ENCODE measurements around the gene LDHD.
A peak's percentile ranks its signal among the peaks of the same experiment; 100 is the strongest.

LDHD gene
- 0 to 0.29 (median 0) reads per million in 9 experiments for total RNA-seq

DNA sequence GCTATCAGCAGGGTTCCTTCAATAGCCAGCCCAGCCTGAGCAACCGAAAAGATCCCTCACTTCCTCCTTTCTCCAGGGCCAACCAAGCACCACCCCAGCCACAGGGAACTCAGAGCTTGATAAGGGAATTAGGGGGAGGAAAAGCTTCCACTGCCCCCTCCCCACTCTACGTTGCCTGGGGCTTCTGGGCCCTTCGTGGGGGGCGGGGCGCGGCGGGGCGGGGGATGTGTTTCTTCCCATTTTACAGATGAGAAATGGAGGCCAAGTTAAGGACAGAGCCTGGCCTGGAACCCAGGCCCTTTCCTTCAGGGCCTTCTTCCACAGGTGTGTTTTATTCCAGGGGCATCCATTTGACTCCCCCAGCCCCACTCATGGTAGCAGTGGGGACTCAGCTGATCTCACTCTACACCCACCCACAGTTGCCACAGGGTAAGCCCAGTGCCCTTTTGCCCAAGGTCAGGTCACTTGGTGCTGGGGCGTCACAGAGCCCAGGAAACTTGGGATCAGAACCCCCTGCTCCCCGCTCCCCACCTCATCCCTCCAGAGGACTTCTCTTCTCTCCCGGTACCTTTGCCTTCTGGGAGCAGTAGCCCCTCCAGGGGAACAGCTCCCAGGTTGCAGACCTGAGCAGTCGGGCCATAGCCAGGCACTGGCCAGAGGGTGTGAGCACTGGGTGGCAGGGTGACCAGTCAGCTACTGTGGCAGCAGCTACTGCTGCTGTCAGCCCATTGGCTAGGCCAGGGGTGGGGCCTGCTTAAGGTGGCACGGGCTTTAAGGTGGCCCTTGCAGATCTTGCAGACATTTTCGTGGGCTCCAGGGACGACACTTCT, at the start of gene LDHD:
Gene LDHD (minus strand): TSS at position 700 of the 830 bp plus-strand sequence. CDS start 60 bp downstream, at position 640.
- ATAC-seq (replicated peaks) = peak; percentile 33
- Mint-ChIP-seq H3K9me3 (peaks cover 0 to under 1% of the 10 kb centered on the region in 2 donors), H3K4me1 (ENCODE audit: low read depth in 2 of 2) (peaks cover 0 to 4% of the 10 kb centered on the region in 2 donors), H3K27ac (no peak within 1 kb of the TSS), H3K36me3 (ENCODE audit: insufficient read depth) (no peaks in the 10 kb centered on the region), H3K27me3 (peaks cover 17 to 24% of the 10 kb centered on the region in 2 donors), H3K4me3 (peak within 1 kb of the TSS in 1 of 2 donors; percentile 31)
- DNase-seq = no peak

- Mint-ChIP-seq H3K27ac (no peak overlapping the region), H3K27me3 (no peaks in the 10 kb centered on the region), H3K4me3 (no peak overlapping the region), H3K4me1 (ENCODE audit: low read depth in 2 of 2) (peaks cover 4 to 6% of the 10 kb centered on the region in 2 donors), H3K9me3 (no peaks in the 10 kb centered on the region), H3K36me3 (ENCODE audit: insufficient read depth) (peaks cover 16% of the 10 kb centered on the region)
- ATAC-seq (replicated peaks) (no peak), DNase-seq (no peak)
These were observed 43.8 kb upstream of the LDHD start for GRCh38 chr16:75160386-75160785.

GRCh38 chr16:75152635-75153034, 36.1 kb upstream of the LDHD start:
- H3K27ac Mint-ChIP-seq = no peak overlapping the region
- H3K9me3 Mint-ChIP-seq = peaks cover 0 to 21% of the 10 kb centered on the region in 2 donors
- no peak overlapping the region for H3K4me3 Mint-ChIP-seq
- H3K27me3 Mint-ChIP-seq = no peaks in the 10 kb centered on the region
- no peak for ATAC-seq (replicated peaks)
- H3K4me1 Mint-ChIP-seq (ENCODE audit: low read depth in 2 of 2) = peaks cover 8 to 9% of the 10 kb centered on the region in 2 donors
- DNase-seq = no peak
- peaks cover 12% of the 10 kb centered on the region for H3K36me3 Mint-ChIP-seq (ENCODE audit: insufficient read depth)

DNA sequence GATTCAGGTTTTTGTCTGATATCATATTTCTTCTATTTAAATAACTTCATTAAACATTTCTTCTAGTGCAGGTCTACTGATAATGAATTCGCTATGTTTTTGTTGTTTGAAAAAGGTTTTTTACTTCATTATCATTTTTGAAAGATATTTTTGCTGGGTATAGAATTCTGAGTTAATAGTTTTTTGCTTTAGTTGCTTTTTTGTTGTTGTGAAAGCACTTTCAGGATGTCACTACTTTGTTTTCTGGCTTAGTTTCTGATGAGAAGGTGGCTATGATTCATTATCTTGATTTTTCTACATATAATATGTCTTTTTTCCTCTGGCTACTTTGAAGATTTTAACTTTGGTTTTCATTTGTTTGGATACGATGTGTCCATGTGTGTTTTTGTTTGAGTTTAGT, 35.2 kb upstream of the LDHD start:
- Mint-ChIP-seq H3K36me3 (ENCODE audit: insufficient read depth) (peaks cover 12% of the 10 kb centered on the region), H3K27ac (no peak overlapping the region), H3K27me3 (no peaks in the 10 kb centered on the region), H3K4me1 (ENCODE audit: low read depth in 2 of 2) (peaks cover 8 to 9% of the 10 kb centered on the region in 2 donors), H3K4me3 (no peak overlapping the region), H3K9me3 (peaks cover 0 to 21% of the 10 kb centered on the region in 2 donors)
- DNase-seq (no peak), ATAC-seq (replicated peaks) (no peak)

GRCh38 chr16:75148311-75149195, 32.0 kb upstream of the LDHD start, which contains the start of gene ZFP1:
Gene ZFP1, plus strand, starts transcription at chr16:75148524. Its CDS starts 4,428 bp downstream, at chr16:75152952.
- H3K4me3 Mint-ChIP-seq = peak within 1 kb of the TSS; percentile 85 to 91
- peaks cover 0 to 21% of the 10 kb centered on the region in 2 donors for H3K9me3 Mint-ChIP-seq
- peaks cover 8 to 9% of the 10 kb centered on the region in 2 donors for H3K4me1 Mint-ChIP-seq (ENCODE audit: low read depth in 2 of 2)
- H3K27me3 Mint-ChIP-seq = no peaks in the 10 kb centered on the region
- peaks cover 3% of the 10 kb centered on the region for H3K36me3 Mint-ChIP-seq (ENCODE audit: insufficient read depth)
- DNase-seq (peak; percentile 92 to 94 (median 93)), ATAC-seq (replicated peaks) (peak; percentile 88)
- peak within 1 kb of the TSS; percentile 78 to 84 for H3K27ac Mint-ChIP-seq

- Mint-ChIP-seq H3K27ac (peak overlapping the region in 1 of 2 donors; percentile 84), H3K4me1 (ENCODE audit: low read depth in 2 of 2) (peaks cover 8 to 9% of the 10 kb centered on the region in 2 donors), H3K27me3 (no peaks in the 10 kb centered on the region), H3K36me3 (ENCODE audit: insufficient read depth) (peaks cover 3% of the 10 kb centered on the region), H3K4me3 (peak overlapping the region; percentile 85 to 91), H3K9me3 (peaks cover 0 to 21% of the 10 kb centered on the region in 2 donors)
- DNase-seq = no peak
- ATAC-seq (replicated peaks) = no peak
These were observed 31.4 kb upstream of the LDHD start for GRCh38 chr16:75147968-75148310.

DNA sequence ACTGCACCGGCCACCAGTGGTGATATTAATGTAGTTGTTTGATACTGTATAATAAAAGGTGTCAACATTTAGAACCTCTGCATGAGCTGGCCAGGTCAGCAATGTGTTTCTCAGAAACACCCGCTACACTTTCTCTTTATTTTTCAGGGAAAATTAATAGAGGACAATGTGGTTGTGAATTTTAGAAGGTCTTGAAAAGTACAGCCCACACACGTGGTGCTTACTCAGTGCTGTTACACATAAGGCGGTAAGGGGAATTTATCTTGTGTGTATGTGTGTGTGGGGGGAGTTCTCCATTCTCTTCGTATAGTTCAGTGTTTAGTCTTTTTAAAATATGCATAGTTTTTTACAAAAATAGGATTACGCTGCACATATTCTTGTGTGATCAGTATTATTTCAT, 27.4 kb upstream of the LDHD start:
- DNase-seq (no peak), ATAC-seq (replicated peaks) (no peak)
- Mint-ChIP-seq H3K27me3 (no peaks in the 10 kb centered on the region), H3K4me3 (no peak overlapping the region), H3K27ac (no peak overlapping the region), H3K36me3 (ENCODE audit: insufficient read depth) (no peaks in the 10 kb centered on the region), H3K4me1 (ENCODE audit: low read depth in 2 of 2) (no peaks in the 10 kb centered on the region), H3K9me3 (no peaks in the 10 kb centered on the region)

DNA sequence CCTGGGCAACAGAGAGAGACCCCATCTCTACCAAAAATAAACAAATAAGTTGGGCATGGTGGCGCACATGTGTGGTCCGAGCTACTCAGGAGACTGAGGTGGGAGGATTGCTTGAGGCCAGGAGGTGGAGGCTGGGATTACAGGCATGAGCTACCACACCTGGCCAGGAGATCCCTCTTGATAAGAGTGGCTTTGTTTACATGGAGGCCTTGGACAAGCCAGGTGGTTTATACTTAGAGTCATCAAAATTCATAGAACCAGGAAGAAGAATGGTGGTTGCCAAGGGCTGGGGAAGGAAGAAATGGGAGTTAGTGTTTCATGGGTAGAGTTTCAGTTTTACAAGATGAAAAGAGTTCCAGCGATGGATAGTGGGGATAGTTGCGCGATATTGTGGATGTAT, 22.9 kb upstream of the LDHD start:
- Mint-ChIP-seq H3K9me3 (no peaks in the 10 kb centered on the region), H3K36me3 (ENCODE audit: insufficient read depth) (no peaks in the 10 kb centered on the region), H3K27ac (no peak overlapping the region), H3K27me3 (peaks cover 5 to 8% of the 10 kb centered on the region in 2 donors), H3K4me1 (ENCODE audit: low read depth in 2 of 2) (peaks cover 0 to 5% of the 10 kb centered on the region in 2 donors), H3K4me3 (no peak overlapping the region)
- DNase-seq (no peak), ATAC-seq (replicated peaks) (no peak)

DNA sequence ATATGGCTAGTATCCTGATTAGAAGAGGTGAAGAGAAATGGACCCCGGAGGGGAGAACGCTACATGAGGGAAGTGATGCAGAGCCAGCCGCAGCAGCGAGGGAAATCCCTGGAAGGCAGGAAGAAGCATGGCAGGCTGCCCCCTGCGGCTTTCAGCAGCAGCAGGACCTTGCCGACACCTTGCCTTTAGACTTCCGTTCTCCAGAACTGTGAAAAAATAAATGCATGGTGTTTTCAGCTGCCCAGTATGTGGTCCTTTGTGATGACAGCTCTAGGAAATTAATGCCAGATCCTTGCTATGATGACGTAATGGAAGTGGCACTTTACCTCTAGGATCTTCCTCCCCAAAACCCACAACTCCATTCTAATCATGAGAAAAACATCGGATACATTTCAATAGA, 22.1 kb upstream of the LDHD start:
- H3K9me3 Mint-ChIP-seq = no peaks in the 10 kb centered on the region
- H3K4me1 Mint-ChIP-seq (ENCODE audit: low read depth in 2 of 2) = peaks cover 0 to 5% of the 10 kb centered on the region in 2 donors
- DNase-seq = no peak
- H3K27me3 Mint-ChIP-seq = peaks cover 5 to 8% of the 10 kb centered on the region in 2 donors
- H3K27ac Mint-ChIP-seq = no peak overlapping the region
- no peak overlapping the region for H3K4me3 Mint-ChIP-seq
- H3K36me3 Mint-ChIP-seq (ENCODE audit: insufficient read depth) = no peaks in the 10 kb centered on the region
- peak; percentile 42 for ATAC-seq (replicated peaks)

DNA sequence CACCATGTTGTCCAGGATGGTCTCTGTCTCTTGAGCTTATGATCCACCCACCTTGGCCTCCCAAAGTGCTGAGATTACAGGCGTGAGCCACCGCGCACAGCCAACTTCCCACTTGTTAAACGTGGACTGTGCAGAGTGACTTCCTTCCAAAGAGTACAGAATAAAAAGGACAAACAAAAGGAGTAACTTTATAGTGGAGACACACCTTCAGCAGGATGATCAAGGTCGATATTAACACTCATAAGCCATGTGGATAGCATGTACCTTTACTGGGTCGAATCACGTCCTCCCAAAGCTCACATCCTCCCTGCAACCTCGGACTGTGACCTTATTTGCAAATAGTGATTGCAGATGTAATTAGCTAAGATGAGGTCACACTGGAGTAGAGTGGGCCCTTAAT, 21.7 kb upstream of the LDHD start:
- H3K4me1 Mint-ChIP-seq (ENCODE audit: low read depth in 2 of 2) = peaks cover 0 to 5% of the 10 kb centered on the region in 2 donors
- no peak for DNase-seq
- H3K4me3 Mint-ChIP-seq = no peak overlapping the region
- no peak for ATAC-seq (replicated peaks)
- no peaks in the 10 kb centered on the region for H3K36me3 Mint-ChIP-seq (ENCODE audit: insufficient read depth)
- H3K27me3 Mint-ChIP-seq = peaks cover 5 to 8% of the 10 kb centered on the region in 2 donors
- no peaks in the 10 kb centered on the region for H3K9me3 Mint-ChIP-seq
- H3K27ac Mint-ChIP-seq = no peak overlapping the region

DNA sequence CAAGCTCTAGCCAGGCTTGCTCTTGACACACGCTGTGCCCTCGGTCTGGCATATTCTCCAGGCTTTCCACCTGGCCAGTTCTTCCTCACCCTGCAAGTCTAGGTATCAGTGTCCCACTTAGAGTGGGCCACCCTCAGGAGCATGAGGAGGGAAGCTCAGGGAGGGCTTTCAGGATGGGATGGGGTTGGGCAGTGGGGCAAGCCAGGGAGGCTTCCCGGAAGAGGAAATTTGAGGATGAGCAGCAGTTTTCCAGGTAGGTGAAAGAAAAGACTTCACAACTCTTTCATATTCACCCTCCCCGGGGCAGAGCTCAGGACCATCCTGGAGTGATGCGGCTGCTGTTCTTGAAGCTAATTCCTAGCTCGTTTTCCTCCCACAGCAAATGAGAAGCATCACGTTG, 14.5 kb upstream of the LDHD start:
- H3K27me3 Mint-ChIP-seq = peaks cover 7 to 21% of the 10 kb centered on the region in 2 donors

DNA sequence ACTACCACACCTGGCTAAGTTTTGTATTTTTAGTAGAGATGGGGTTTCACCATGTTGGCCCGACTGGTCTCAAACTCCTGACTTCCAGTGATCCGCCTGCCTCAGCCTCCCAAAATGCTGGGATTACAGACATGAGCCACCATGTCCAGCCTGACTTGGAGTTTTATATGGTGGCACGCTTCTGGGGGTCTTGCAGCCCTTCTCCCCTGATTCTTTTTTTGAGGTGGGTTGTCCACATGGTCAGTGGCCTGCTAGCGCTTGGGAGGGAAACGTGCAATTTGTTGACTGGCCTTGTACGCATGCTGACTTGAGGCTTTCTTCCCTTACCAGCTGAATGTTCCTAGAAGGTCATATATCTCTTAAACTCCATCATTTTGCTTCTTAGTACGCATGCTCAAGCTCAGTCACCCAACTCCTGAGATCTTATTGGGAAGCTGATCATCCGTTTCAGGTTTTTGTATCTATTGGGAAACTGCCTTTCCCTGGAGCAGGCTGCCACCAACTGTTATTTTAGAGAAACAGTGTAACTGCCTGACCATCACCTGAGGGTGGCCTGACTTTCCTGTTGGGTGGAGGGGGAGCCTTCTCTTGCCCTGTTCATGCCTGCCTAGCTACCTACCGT, 13.7 kb upstream of the LDHD start:
- no peak overlapping the region for H3K27ac Mint-ChIP-seq
- peaks cover 0 to 2% of the 10 kb centered on the region in 2 donors for H3K4me1 Mint-ChIP-seq (ENCODE audit: low read depth in 2 of 2)
- H3K9me3 Mint-ChIP-seq = no peaks in the 10 kb centered on the region
- ATAC-seq (replicated peaks) (no peak), DNase-seq (no peak)
- peaks cover 7 to 21% of the 10 kb centered on the region in 2 donors for H3K27me3 Mint-ChIP-seq
- no peak overlapping the region for H3K4me3 Mint-ChIP-seq
- H3K36me3 Mint-ChIP-seq (ENCODE audit: insufficient read depth) = no peaks in the 10 kb centered on the region

More for the DNA sequence above, 14.5 kb upstream of the LDHD start:
- no peaks in the 10 kb centered on the region for H3K9me3 Mint-ChIP-seq
- H3K27ac Mint-ChIP-seq = no peak overlapping the region
- H3K36me3 Mint-ChIP-seq (ENCODE audit: insufficient read depth) = no peaks in the 10 kb centered on the region
- ATAC-seq (replicated peaks) = no peak
- no peak overlapping the region for H3K4me3 Mint-ChIP-seq
- no peak for DNase-seq
- peaks cover 0 to 2% of the 10 kb centered on the region in 2 donors for H3K4me1 Mint-ChIP-seq (ENCODE audit: low read depth in 2 of 2)

All from effector memory CD8-positive, alpha-beta T cell (primary cell).